ENCODE results near the gene FILIP1L.
"Not testable (repeated sequence)": the region's sequence is repeated elsewhere in the genome, so short reads cannot be mapped to it uniquely, and the experiment has no call there.

The FILIP1L gene

GRCh38 chr3:100075196-100075595 lies 39.1 kb downstream of the FILIP1L start:
- no peak for DNase-seq (ENCODE audit: low read depth in 2 of 2)

DNA sequence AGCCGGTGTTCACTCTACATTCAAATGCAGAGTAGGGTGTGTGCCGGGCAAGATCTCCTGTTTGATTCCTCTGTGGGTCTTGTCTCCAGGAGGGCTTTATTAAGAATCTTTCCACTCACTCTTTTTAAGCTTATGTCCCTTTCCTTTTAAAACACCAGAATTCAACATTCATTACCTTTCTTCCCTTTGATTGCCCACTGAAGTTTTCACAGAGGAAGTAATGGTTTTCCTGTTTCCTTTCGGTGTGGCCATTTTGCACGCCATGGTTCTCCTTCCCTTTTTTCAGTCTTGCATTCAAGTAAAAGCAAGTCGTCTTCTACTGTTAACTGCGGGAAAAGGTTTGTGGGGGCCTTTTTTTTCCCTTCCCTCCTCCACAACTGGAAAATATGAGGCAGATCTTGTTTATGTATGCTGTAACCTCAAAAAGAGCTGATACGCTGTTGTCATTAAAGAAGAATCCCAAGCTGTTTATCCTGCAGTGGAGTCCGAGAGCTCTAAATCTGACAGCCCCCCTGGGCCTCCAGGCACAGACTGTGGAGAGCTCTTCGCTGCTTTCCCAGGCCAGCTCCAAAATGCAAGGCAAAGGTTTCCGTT lies 40.5 kb downstream of the FILIP1L start:
- no peak for DNase-seq (ENCODE audit: low read depth in 2 of 2)

DNA sequence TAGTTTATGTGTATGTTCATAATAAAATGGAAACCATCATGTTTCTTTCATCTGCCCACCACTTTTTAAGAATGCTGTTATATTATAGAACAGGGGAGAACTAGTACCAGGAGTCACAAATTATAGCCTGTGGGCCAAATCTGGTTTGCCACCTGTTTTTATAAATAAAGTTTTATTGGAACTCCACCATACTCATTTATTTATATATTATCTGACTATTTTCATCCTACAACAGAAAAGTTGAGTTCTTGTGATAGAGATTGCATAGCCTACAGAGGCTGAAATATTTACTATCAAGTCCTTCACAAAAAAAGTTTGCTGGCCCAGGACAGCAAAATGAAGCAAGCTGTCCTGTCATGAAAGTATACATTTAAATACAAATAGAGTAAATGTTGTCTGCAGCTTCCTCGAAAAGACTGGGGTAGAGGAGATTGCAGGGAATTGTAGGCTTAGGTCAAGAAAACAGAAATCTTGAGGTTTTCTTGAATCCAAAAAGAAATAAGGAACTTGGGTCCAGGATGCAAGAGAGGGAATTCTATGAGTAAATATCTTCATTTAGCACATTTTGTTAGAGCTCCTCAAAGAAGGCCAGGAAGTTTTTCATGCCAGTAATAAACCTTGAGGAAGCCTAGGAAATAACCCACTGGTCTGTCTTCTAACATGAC lies 41.1 kb downstream of the FILIP1L start:
- DNase-seq (ENCODE audit: low read depth in 2 of 2): no peak

GRCh38 chr3:100072326-100073048 lies 41.8 kb downstream of the FILIP1L start:
- no peak for DNase-seq (ENCODE audit: low read depth in 2 of 2)

DNA sequence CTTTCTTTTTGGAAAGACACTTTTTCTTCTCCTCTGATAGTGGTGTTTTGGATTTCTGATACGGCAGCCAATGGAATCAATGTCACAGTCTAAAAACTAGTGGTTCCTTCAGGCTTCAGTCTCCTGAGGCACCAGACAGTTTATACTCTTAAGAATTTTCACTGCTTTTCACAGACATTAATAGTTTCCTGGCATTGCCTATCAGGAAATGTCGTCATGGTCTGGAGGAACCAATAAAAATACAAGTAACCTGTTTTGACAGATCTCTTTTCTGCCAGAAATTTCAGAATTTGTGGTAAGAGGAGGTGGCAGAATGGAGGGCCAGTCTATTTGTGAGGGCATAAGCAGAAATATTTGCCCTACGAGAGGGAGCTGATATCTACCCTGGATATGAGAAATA lies 44.8 kb downstream of the FILIP1L start:
- DNase-seq (ENCODE audit: low read depth in 2 of 2): no peak

GRCh38 chr3:100068826-100069225 lies 45.5 kb downstream of the FILIP1L start:
- peak; percentile 31 to 62 for DNase-seq (ENCODE audit: low read depth in 2 of 2)

- DNase-seq (ENCODE audit: low read depth in 2 of 2): no peak
These were observed 46.7 kb downstream of the FILIP1L start for GRCh38 chr3:100067589-100067988.

- DNase-seq (ENCODE audit: low read depth in 2 of 2): no peak
These were observed 50.3 kb downstream of the FILIP1L start for GRCh38 chr3:100063929-100064461.

DNA sequence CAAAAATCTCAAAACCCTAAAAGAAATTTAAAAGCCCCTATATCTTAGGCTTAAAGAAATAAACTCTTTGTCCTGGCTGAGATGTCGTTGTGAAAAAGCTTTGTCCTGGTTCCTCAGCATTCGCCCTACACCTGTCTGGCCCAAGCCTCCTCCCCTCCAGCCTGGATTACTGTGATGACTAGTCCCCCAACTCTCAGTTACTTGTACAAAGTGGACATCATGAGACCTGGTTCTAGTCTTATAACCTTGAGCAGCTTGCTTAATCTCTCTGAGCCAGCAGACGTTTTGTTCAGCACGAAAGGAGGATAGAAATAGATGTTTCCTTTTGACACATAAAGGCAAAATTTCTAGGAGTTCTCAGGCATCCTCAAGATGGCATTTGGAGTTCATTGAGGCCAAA lies 51.6 kb downstream of the FILIP1L start:
- no peak for DNase-seq (ENCODE audit: low read depth in 2 of 2)

DNA sequence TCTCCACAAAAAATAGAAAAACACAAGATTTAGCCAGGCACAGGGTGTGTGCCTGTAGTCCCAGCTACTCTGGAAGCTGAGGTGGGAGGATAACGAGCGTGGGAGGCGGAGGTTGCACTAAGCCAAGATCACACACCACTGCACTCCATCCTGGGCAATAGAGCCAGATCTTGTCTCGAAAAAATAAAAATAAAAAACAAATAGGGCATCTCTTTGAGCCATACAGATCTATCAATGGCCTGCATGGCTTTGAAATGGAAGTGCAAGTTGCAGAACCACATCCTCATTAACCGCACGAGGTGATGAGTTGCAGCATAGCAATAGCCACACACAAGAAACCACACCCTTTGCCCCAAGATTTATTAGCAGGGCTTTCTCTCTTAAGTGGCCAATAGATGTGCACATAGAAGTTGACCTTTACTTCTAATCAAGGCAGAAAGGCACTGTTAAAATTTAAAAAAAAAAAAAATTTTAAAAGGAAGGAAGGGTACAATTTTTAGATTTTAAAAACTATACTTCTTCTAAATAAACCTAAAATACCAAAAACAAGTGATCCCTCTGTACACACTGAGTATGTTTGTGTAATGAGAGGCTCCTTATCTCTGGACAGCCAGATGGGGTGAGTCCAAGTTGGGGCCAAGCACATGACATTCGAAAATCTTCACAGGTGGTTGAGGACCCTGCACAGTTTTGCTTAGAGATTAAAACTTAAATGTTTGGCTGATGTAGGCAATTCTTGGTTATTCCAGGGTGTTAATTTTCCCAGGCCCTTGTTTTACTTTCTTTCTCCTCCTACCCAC lies 53.4 kb downstream of the FILIP1L start:
- no peak for DNase-seq (ENCODE audit: low read depth in 2 of 2)

- no peak for DNase-seq (ENCODE audit: low read depth in 2 of 2)
These were observed 54.8 kb downstream of the FILIP1L start for GRCh38 chr3:100059472-100059871.

DNA sequence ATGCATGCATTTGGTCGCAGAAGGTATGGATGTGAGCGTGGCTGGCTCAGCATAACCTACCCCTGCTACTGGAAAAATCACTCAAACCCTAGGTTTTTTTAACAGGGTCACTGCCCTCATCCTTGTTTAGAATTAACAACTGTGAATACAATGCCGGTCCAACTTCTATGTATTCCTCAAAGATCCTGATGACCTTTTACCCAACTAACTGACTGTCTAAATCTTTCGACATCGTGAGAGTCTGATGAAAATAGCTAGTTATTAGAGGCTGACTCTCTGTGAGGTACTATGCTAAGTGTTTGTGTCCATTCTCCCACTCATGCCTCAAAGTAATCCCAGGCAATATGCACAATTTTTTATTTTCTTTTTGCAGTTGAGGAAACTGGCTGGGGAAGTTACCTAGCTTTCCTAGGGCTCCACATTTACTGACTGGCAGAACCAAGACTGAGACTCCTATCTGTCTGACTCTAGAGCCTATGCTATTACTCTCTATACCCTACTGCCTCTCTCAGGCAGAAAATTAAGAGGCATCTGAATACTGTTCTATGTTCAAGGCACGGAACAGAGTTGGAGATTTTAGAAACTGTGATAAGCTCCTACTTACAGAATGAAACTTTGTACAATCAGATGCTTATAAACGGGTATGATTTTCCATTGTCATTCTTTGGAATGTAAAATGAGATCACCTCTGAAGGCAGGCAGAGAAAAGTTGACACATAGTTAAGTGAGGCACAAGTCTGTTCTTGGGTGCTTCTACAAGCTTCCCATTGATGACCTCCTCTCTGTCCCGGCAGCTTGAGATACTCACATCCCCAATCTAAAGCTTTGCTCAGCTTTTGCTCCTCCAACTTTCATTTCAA lies 56.4 kb downstream of the FILIP1L start:
- DNase-seq (ENCODE audit: low read depth in 2 of 2): no peak

- no peak for DNase-seq (ENCODE audit: low read depth in 2 of 2)
These were observed 60.2 kb downstream of the FILIP1L start for GRCh38 chr3:100053951-100054620.

- not testable (repeated sequence) for DNase-seq (ENCODE audit: low read depth in 2 of 2)
These were observed 62.8 kb downstream of the FILIP1L start for GRCh38 chr3:100051513-100051912.

DNA sequence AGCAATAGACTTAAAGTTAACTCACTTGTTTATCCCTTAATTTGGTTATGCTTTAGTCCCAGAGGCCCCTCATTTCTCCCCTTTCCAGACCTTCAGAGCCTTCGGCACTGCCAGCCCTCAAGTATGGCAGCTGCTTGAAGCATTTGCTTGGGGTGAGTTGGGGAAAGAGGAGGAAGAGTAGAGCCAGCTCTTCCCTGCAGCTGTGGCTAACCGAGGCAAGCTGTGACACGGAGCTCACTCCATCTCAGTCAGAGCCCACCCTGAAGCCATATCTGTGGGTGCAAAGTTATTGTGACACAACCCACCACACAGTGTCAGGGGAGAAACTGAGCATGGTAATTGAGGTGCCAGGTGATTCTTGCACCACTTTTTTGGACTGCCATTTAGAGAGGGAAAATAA lies 66.1 kb downstream of the FILIP1L start:
- DNase-seq (ENCODE audit: low read depth in 2 of 2): no peak

- no peak for DNase-seq (ENCODE audit: low read depth in 2 of 2)
These were observed 66.7 kb downstream of the FILIP1L start for GRCh38 chr3:100047455-100048141.

GRCh38 chr3:100046986-100047385 lies 67.3 kb downstream of the FILIP1L start:
- no peak for DNase-seq (ENCODE audit: low read depth in 2 of 2)

DNA sequence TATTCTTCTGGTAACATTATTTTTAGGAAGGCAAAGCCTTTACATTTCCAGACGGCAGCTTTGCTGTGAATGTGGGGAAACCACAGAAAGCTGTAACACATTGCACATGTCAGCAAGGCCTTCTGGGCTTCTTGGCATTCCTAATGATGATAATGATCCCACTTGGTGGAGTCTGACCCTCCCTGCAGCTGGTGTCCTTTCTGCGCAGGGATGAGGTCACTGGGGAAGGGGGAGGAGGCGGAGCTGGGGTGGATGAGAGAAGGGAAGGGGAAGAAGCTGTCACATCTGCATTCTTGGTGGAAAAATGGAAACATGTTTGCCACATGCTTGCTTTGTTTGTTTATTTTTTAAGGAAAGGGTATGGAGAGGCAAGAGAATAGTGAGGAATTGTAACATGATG lies 68.6 kb downstream of the FILIP1L start:
- no peak for DNase-seq (ENCODE audit: low read depth in 2 of 2)

DNA sequence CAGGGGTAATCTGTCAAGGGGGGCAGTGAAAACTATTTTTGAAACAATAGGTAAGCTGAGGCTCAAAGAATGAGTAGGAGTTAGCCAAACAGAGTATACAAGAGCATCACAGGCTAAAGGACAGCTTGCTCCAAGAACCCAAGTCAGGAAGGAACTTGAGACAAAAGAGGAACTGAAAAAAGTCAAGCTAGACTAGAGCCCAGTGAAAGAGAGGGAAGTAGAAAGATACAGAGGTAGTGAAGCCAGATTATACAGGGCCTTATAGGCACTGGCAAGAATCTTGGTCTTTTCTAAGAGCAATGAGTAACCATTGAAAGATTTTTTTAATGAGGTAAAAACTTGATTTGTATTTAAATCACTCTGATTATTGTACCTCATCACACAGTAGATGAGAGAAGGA lies 69.9 kb downstream of the FILIP1L start:
- DNase-seq (ENCODE audit: low read depth in 2 of 2): no peak

- no peak for DNase-seq (ENCODE audit: low read depth in 2 of 2)
These were observed 71.0 kb downstream of the FILIP1L start for GRCh38 chr3:100043271-100043670.

All from stimulated activated CD8-positive, alpha-beta memory T cell treated with anti-CD3 and anti-CD28 coated beads, Interleukin-2, amount 100 ng/mL, for 1 hour (primary cell).